Panc1 (cell line): ENCODE data around the gene LDLRAD4.

Experiments used
- POLR2AphosphoS5 ChIP-seq: IDR thresholded peaks from 2 replicates; pipeline ENCODE4 v1.6.1; 2012; ENCODE audit warnings: mild to moderate bottlenecking, low read depth, low read length, moderate library complexity
- TF ChIP-seq, protein P1 (sequence below): fragments of 450-650 bp; IDR thresholded peaks from 2 replicates; pipeline ENCODE4 v1.5.1; 2017; ENCODE audit warnings: mild to moderate bottlenecking
- TF ChIP-seq, protein P2 (sequence below), 2 experiments: IDR thresholded peaks; 2 replicates each; pipeline ENCODE4 v1.6.1; 2011 to 2012; ENCODE audit warnings: low read depth in 2 of 2, control low read depth in 1 of 2, low read length in 1 of 2, mild to moderate bottlenecking in 1 of 2, moderate library complexity in 1 of 2; ENCODE audit not compliant: insufficient read depth in 1 of 2

DNA sequence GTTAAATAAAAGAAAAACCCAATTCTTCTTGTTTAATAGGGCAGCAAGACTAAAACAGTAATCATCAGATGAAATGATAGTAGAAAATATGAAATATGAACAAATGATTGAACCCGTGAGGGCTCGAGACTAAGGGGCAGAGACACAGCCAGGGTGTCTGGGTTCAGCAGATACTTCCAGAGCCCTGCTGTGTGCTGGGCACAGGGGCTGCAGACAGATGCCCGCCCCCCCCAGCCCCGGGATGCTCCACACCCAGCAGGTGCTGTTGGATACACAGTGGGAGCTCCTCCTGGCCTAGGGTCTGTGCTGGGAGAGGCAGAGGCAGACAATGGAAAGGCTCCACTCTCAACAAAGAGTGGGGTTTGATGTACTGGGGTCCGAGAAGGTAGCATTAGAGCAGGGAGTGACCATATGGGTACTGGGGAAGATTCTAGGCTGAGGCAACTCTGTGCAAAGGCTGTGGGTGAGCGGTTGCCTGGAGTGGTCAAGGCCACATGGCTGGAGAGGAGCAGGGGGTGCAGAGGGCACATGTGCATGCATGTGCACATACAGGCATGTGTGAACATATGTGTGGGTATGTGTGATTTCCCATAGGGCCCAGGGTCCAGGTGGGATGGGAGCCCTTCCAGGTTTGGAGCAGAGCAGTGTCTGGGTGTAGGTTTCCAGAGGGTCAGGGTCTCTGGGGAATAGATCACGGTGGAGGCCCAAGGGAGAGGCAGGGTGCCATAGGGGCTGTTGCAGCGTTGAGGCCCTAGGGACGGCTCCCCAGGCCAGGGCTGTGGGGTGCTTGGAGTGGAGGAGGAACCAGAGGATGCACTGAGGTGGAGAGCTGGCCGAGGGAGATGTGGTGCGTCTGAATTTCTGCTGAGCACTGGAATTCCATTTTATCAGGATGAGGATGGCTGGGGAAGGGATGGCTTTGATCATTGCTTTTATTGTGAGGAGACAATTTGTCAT lies 36.7 kb downstream of the LDLRAD4 start:
- TF ChIP-seq, protein P1, sequence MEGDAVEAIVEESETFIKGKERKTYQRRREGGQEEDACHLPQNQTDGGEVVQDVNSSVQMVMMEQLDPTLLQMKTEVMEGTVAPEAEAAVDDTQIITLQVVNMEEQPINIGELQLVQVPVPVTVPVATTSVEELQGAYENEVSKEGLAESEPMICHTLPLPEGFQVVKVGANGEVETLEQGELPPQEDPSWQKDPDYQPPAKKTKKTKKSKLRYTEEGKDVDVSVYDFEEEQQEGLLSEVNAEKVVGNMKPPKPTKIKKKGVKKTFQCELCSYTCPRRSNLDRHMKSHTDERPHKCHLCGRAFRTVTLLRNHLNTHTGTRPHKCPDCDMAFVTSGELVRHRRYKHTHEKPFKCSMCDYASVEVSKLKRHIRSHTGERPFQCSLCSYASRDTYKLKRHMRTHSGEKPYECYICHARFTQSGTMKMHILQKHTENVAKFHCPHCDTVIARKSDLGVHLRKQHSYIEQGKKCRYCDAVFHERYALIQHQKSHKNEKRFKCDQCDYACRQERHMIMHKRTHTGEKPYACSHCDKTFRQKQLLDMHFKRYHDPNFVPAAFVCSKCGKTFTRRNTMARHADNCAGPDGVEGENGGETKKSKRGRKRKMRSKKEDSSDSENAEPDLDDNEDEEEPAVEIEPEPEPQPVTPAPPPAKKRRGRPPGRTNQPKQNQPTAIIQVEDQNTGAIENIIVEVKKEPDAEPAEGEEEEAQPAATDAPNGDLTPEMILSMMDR, result no peak
- no peak for TF ChIP-seq POLR2AphosphoS5
- TF ChIP-seq, protein P2, sequence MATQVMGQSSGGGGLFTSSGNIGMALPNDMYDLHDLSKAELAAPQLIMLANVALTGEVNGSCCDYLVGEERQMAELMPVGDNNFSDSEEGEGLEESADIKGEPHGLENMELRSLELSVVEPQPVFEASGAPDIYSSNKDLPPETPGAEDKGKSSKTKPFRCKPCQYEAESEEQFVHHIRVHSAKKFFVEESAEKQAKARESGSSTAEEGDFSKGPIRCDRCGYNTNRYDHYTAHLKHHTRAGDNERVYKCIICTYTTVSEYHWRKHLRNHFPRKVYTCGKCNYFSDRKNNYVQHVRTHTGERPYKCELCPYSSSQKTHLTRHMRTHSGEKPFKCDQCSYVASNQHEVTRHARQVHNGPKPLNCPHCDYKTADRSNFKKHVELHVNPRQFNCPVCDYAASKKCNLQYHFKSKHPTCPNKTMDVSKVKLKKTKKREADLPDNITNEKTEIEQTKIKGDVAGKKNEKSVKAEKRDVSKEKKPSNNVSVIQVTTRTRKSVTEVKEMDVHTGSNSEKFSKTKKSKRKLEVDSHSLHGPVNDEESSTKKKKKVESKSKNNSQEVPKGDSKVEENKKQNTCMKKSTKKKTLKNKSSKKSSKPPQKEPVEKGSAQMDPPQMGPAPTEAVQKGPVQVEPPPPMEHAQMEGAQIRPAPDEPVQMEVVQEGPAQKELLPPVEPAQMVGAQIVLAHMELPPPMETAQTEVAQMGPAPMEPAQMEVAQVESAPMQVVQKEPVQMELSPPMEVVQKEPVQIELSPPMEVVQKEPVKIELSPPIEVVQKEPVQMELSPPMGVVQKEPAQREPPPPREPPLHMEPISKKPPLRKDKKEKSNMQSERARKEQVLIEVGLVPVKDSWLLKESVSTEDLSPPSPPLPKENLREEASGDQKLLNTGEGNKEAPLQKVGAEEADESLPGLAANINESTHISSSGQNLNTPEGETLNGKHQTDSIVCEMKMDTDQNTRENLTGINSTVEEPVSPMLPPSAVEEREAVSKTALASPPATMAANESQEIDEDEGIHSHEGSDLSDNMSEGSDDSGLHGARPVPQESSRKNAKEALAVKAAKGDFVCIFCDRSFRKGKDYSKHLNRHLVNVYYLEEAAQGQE (IDR thresholded peaks at IDR 0.05; ENCODE audit: insufficient read depth in 1 of 2, low read depth in 2 of 2, low read length in 1 of 2), result no peak
